Measurements from ENCODE around the gene C7orf57.

Gene C7orf57

GRCh38 chr7:48085433-48085791 is 50.1 kb downstream of the C7orf57 start:
- DNase-seq (ENCODE audit: low read depth): no peak

- no peak for DNase-seq (ENCODE audit: low read depth)
These were observed 50.6 kb downstream of the C7orf57 start for GRCh38 chr7:48085942-48086341.

GRCh38 chr7:48087349-48087748 is 52.0 kb downstream of the C7orf57 start:
- peak; percentile 85 for DNase-seq (ENCODE audit: low read depth)

- DNase-seq (ENCODE audit: low read depth): peak; percentile 97
These were observed 53.3 kb downstream of the C7orf57 start for GRCh38 chr7:48088559-48089045.

GRCh38 chr7:48089046-48090003 is 54.0 kb downstream of the C7orf57 start, which contains the start of gene UPP1:
UPP1 (plus strand) TSS chr7:48089265; CDS start chr7:48094784, 5,519 bp downstream.
- peak; percentile 34 for DNase-seq (ENCODE audit: low read depth)

GRCh38 chr7:48090095-48090805 is 54.9 kb downstream of the C7orf57 start:
- DNase-seq (ENCODE audit: low read depth): peak; percentile 61

- no peak for DNase-seq (ENCODE audit: low read depth)
These were observed 56.4 kb downstream of the C7orf57 start for GRCh38 chr7:48091506-48092433.

- DNase-seq (ENCODE audit: low read depth): peak; percentile 91
These were observed 59.5 kb downstream of the C7orf57 start for GRCh38 chr7:48094861-48095293.

- peak; percentile 31 for DNase-seq (ENCODE audit: low read depth)
These were observed 60.9 kb downstream of the C7orf57 start for GRCh38 chr7:48096273-48096672.

- DNase-seq (ENCODE audit: low read depth): peak; percentile 54
These were observed 62.3 kb downstream of the C7orf57 start for GRCh38 chr7:48097521-48098231.

- DNase-seq (ENCODE audit: low read depth): no peak
These were observed 63.5 kb downstream of the C7orf57 start for GRCh38 chr7:48098846-48099245.

- no peak for DNase-seq (ENCODE audit: low read depth)
These were observed 64.4 kb downstream of the C7orf57 start for GRCh38 chr7:48099781-48100180.

- DNase-seq (ENCODE audit: low read depth): no peak
These were observed 66.0 kb downstream of the C7orf57 start for GRCh38 chr7:48101352-48101751.

- no peak for DNase-seq (ENCODE audit: low read depth)
These were observed 66.6 kb downstream of the C7orf57 start for GRCh38 chr7:48101968-48102367.

GRCh38 chr7:48102530-48102929 is 67.2 kb downstream of the C7orf57 start:
- DNase-seq (ENCODE audit: low read depth): no peak

GRCh38 chr7:48105045-48105444 is 69.7 kb downstream of the C7orf57 start:
- no peak for DNase-seq (ENCODE audit: low read depth)

- no peak for DNase-seq (ENCODE audit: low read depth)
These were observed 71.7 kb downstream of the C7orf57 start for GRCh38 chr7:48106906-48107659.

- DNase-seq (ENCODE audit: low read depth): no peak
These were observed 72.7 kb downstream of the C7orf57 start for GRCh38 chr7:48107926-48108472.

GRCh38 chr7:48108959-48109847 is 73.9 kb downstream of the C7orf57 start:
- DNase-seq (ENCODE audit: low read depth): no peak

Measured in iris pigment epithelial cell (primary cell).